ENCODE results near the gene RNF7. TPM values are rescaled to one million over a fixed set of nuclear protein-coding genes. Genes with fewer than 3 reads are reported as not detected.

RNF7 gene
- total and polyA plus RNA-seq, 4 donors: 11.7 to 71.6 (median 28.9) TPM

- H3K4me3 ChIP-seq (ENCODE audit: low read depth in 1 of 3, low read length in 3 of 3): no peak overlapping the region
- no peaks in the 10 kb centered on the region for H3K27me3 ChIP-seq (ENCODE audit: control insufficient read depth in 4 of 4, insufficient read depth in 4 of 4, low read length in 3 of 4)
- H3K27ac ChIP-seq (ENCODE audit: low read depth in 1 of 2, low read length in 2 of 2): no peak overlapping the region
- TF ChIP-seq MAX (IDR thresholded peaks at IDR 0.05): no peak
- no peak for TF ChIP-seq FOXA1 (IDR thresholded peaks at IDR 0.05)
- TF ChIP-seq ZBTB33 (IDR thresholded peaks at IDR 0.05): no peak
- no peak for TF ChIP-seq NR2F2 (IDR thresholded peaks at IDR 0.05)
- no peak overlapping the region for H3K9ac ChIP-seq (ENCODE audit: low read depth in 1 of 2, low read length in 2 of 2)
- no peaks in the 10 kb centered on the region for H3K9me3 ChIP-seq (ENCODE audit: control insufficient read depth in 4 of 4, low read length in 3 of 4)
- 42% methylated on average over 6 of the region's 6 CpGs for WGBS
- H3K36me3 ChIP-seq (ENCODE audit: control insufficient read depth in 4 of 4, insufficient read depth in 3 of 4, low read depth in 1 of 4, low read length in 3 of 4): no peaks in the 10 kb centered on the region
- no peak for DNase-seq (ENCODE audit: low spot score)
- no peaks in the 10 kb centered on the region for H3K4me1 ChIP-seq (ENCODE audit: control insufficient read depth in 4 of 4, insufficient read depth in 4 of 4, low read length in 3 of 4)
Measured at GRCh38 chr3:141769221-141769894, 31.3 kb downstream of the RNF7 start.

GRCh38 chr3:141773676-141774075, 35.6 kb downstream of the RNF7 start:
- Histone ChIP-seq H3K36me3 (ENCODE audit: control insufficient read depth in 4 of 4, insufficient read depth in 3 of 4, low read depth in 1 of 4, low read length in 3 of 4) (no peaks in the 10 kb centered on the region), H3K9ac (ENCODE audit: low read depth in 1 of 2, low read length in 2 of 2) (no peak overlapping the region), H3K27me3 (ENCODE audit: control insufficient read depth in 4 of 4, insufficient read depth in 4 of 4, low read length in 3 of 4) (no peaks in the 10 kb centered on the region), H3K4me3 (ENCODE audit: low read depth in 1 of 3, low read length in 3 of 3) (no peak overlapping the region), H3K9me3 (ENCODE audit: control insufficient read depth in 4 of 4, low read length in 3 of 4) (no peaks in the 10 kb centered on the region), H3K27ac (ENCODE audit: low read depth in 1 of 2, low read length in 2 of 2) (no peak overlapping the region), H3K4me1 (ENCODE audit: control insufficient read depth in 4 of 4, insufficient read depth in 4 of 4, low read length in 3 of 4) (no peaks in the 10 kb centered on the region)
- DNase-seq (ENCODE audit: low spot score): no peak
- WGBS: 96% methylated on average over 6 of the region's 6 CpGs
- TF ChIP-seq EGR1 (IDR thresholded peaks at IDR 0.05; ENCODE audit: low read depth in 2 of 2) (no peak), MAX (IDR thresholded peaks at IDR 0.05) (no peak), HNF4A (conservative IDR thresholded peaks at IDR 0.05) (no peak), TAF1 (conservative IDR thresholded peaks at IDR 0.05) (no peak), RAD21 (IDR thresholded peaks at IDR 0.05) (no peak), FOXA2 (IDR thresholded peaks at IDR 0.05) (no peak), GABPA (IDR thresholded peaks at IDR 0.05 in 1 of 2, conservative IDR thresholded peaks at IDR 0.05 in 1 of 2) (no peak), CTCF (IDR thresholded peaks at IDR 0.05; ENCODE audit: low read depth, low read length, missing input control) (no peak), JUND (IDR thresholded peaks at IDR 0.05) (no peak), REST (IDR thresholded peaks at IDR 0.05) (no peak), HNF4G (IDR thresholded peaks at IDR 0.05) (no peak), NR2F2 (IDR thresholded peaks at IDR 0.05) (no peak), RXRA (IDR thresholded peaks at IDR 0.05) (no peak), SP1 (IDR thresholded peaks at IDR 0.05) (no peak), ZBTB33 (IDR thresholded peaks at IDR 0.05) (no peak), YY1 (IDR thresholded peaks at IDR 0.05) (no peak), ATF3 (IDR thresholded peaks at IDR 0.05) (no peak), FOXA1 (IDR thresholded peaks at IDR 0.05) (no peak)
